Measurements from ENCODE around the gene MCL1. TPM values are rescaled to one million over a fixed set of nuclear protein-coding genes. Genes with fewer than 3 reads are reported as not detected.

MCL1 gene
- total and polyA plus RNA-seq, 2 of the 13 experiments (the other 11 are each of a cell fraction or from before 2014, with no cell fraction given): 69.5 to 125 TPM

DNA sequence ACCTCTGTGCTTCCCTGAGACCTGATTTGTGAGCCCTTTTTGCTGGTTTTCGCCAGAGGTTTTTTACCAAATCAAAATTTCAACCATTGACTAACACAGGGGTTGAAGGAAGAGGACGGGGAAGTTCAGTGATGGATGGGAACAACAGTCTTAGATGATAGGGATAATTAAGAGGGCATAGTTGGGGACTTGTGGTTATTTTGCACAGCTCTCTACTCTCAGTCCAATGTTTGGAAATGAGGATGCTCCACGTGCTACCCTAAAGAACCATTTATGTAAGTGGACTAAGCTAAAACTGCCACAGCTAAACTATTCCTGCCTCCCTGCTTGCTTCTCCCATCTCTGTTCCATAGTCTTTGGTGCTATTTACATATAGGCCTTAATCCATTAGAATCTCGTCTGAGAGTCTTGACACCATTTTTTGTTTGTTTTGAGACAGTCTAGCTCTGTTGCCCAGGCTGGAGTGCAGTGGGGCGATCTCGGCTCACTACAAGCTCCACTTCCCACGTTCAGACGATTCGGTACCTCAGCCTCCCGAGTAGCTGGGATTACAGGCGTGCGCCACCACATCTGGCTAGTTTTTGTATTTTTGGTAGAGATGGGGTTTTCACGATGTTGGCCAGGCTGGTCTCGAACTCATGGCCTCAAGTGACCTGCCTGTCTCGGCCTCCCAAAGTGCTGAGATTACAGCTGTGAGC lies 684 bp upstream of the MCL1 start (continued):
- no peak for TF ChIP-seq ZKSCAN8 (CRISPR knock-in tag; IDR thresholded peaks at IDR 0.05; ENCODE audit: borderline replicate concordance)
- no peak for TF ChIP-seq STAG1 (CRISPR knock-in tag; IDR thresholded peaks at IDR 0.05)
- no peak for TF ChIP-seq RARA (CRISPR knock-in tag; IDR thresholded peaks at IDR 0.05)
- no peak for TF ChIP-seq ZNF576 (CRISPR knock-in tag; IDR thresholded peaks at IDR 0.05)
- 0 out of 2 replicates have a peak, but pooled peaks have one; percentile 48 for TF ChIP-seq ZFP36L1 (CRISPR knock-in tag; IDR thresholded peaks at IDR 0.05)
- TF ChIP-seq CREB3 (CRISPR knock-in tag; IDR thresholded peaks at IDR 0.05): no peak
- TF ChIP-seq ZNF460 (CRISPR knock-in tag; IDR thresholded peaks at IDR 0.05; ENCODE audit: borderline replicate concordance): peak; percentile 80; the same call in 1 of the 2 replicates
- TF ChIP-seq SOX5 (CRISPR knock-in tag; IDR thresholded peaks at IDR 0.05; ENCODE audit: borderline replicate concordance): no peak
- TF ChIP-seq SETDB1 (CRISPR knock-in tag; IDR thresholded peaks at IDR 0.05; ENCODE audit: borderline replicate concordance): no peak
- peak; percentile 9; the same call in 1 of the 2 replicates for TF ChIP-seq MAX (IDR thresholded peaks at IDR 0.05)
- TF ChIP-seq ZNF331 (CRISPR knock-in tag; IDR thresholded peaks at IDR 0.05): no peak
- 0 out of 2 replicates have a peak, but pooled peaks have one; percentile 35 for TF ChIP-seq ZNF747 (CRISPR knock-in tag; IDR thresholded peaks at IDR 0.05; ENCODE audit: borderline replicate concordance)
- no peak for TF ChIP-seq PHF5A (CRISPR knock-in tag; IDR thresholded peaks at IDR 0.05; ENCODE audit: low read depth, unreplicated experiment)
- TF ChIP-seq SRSF9 (IDR thresholded peaks at IDR 0.05; ENCODE audit: borderline replicate concordance, insufficient read depth, low read depth, low read length, poor library complexity, severe bottlenecking): no peak
- TF ChIP-seq GZF1 (CRISPR knock-in tag; IDR thresholded peaks at IDR 0.05): no peak
- TF ChIP-seq, protein P1, sequence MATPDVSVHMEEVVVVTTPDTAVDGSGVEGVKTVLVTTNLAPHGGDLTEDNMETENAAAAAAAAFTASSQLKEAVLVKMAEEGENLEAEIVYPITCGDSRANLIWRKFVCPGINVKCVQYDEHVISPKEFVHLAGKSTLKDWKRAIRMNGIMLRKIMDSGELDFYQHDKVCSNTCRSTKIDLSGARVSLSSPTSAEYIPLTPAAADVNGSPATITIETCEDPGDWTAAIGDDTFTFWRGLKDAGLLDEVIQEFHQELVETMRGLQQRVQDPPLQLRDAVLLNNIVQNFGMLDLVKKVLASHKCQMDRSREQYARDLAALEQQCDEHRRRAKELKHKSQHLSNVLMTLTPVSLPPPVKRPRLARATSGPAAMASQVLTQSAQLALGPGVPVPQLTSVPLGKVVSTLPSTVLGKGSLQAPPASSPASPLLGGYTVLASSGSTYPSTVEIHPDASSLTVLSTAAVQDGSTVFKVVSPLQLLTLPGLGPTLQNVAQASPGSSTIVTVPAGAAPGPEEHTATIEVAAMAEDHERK (CRISPR knock-in tag; IDR thresholded peaks at IDR 0.05; ENCODE audit: low read depth): no peak
- TF ChIP-seq, protein P2, sequence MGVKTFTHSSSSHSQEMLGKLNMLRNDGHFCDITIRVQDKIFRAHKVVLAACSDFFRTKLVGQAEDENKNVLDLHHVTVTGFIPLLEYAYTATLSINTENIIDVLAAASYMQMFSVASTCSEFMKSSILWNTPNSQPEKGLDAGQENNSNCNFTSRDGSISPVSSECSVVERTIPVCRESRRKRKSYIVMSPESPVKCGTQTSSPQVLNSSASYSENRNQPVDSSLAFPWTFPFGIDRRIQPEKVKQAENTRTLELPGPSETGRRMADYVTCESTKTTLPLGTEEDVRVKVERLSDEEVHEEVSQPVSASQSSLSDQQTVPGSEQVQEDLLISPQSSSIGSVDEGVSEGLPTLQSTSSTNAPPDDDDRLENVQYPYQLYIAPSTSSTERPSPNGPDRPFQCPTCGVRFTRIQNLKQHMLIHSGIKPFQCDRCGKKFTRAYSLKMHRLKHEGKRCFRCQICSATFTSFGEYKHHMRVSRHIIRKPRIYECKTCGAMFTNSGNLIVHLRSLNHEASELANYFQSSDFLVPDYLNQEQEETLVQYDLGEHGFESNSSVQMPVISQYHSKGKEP (CRISPR knock-in tag; IDR thresholded peaks at IDR 0.05): no peak
- TF ChIP-seq MXD4 (CRISPR knock-in tag; IDR thresholded peaks at IDR 0.05): no peak
- no peak for TF ChIP-seq ZFP90 (CRISPR knock-in tag; IDR thresholded peaks at IDR 0.05; ENCODE audit: borderline replicate concordance)
- TF ChIP-seq NR2F2 (IDR thresholded peaks at IDR 0.05; ENCODE audit: borderline replicate concordance, low read depth): no peak
- no peak for TF ChIP-seq HDAC2 (CRISPR knock-in tag; IDR thresholded peaks at IDR 0.05)
- TF ChIP-seq ZNF724P (CRISPR knock-in tag; IDR thresholded peaks at IDR 0.05; ENCODE audit: borderline replicate concordance): 0 out of 2 replicates have a peak, but pooled peaks have one; percentile 8
- 0 out of 2 replicates have a peak, but pooled peaks have one; percentile 9 for TF ChIP-seq ZNF761 (CRISPR knock-in tag; conservative IDR thresholded peaks at IDR 0.05)
- TF ChIP-seq TERF1 (CRISPR knock-in tag; IDR thresholded peaks at IDR 0.05): no peak
- TF ChIP-seq ZBTB7B (CRISPR knock-in tag; IDR thresholded peaks at IDR 0.05): no peak
